A549 (cell line): ENCODE measurements around the gene SHFL. TPM values are rescaled to one million over a fixed set of nuclear protein-coding genes. Genes with fewer than 3 reads are reported as not detected.

Experiments
- ATAC-seq, 2 experiments: fragments of 200-7000 bp in 1 of 2; fragments of >200 bp in 1 of 2; cut with Nextera tagmentation in 1 of 2; cut with Tn5 transposase in 1 of 2; 3 replicates each; pipeline versions ENCODE4 v1.8.0 to v1.9.1; 2018 to 2020; ENCODE audit warnings: mild to moderate bottlenecking in 1 of 2, moderate library complexity in 1 of 2
- CTCF ChIA-PET: fragments of 300-600 bp; sonication (Branson Sonifier 250); formaldehyde crosslinking; extraction: SDS; loops from one replicate; lab custom pipeline; 2021; ENCODE audit warnings: antibody characterized with exemption, inconsistent platforms; lab: Yijun Ruan, JAX
- POLR2A ChIA-PET: fragments of 350-600 bp; formaldehyde crosslinking; extraction: SDS; loops from one replicate; lab custom pipeline; 2021; ENCODE audit warnings: antibody characterized with exemption, inconsistent platforms; lab: Yijun Ruan, JAX
- DNase-seq, 2 experiments: peaks; one replicate each; pipeline versions ENCODE4 v3.0.0 to v3.0.0-alpha.2; 2011 to 2016; ENCODE audit warnings: low read depth in 1 of 2, low spot score in 1 of 2
- FAIRE-seq: peaks from 2 replicates; lab custom pipeline; 2011; peaks lifted over from hg19 to GRCh38; lab: Jason Lieb, UNC
- H3K27ac ChIP-seq, 2 experiments: fragments of >200 bp; sonication (Bioruptor Twin); formaldehyde crosslinking; 3 replicates each; pipeline ENCODE4 v1.5.1; 2016 to 2017
- H3K4me1 ChIP-seq: fragments of >200 bp; sonication (Bioruptor Twin); formaldehyde crosslinking; 3 replicates; pipeline ENCODE4 v1.6.1; 2016
- H3K4me2 ChIP-seq: fragments of >200 bp; sonication (Bioruptor Twin); formaldehyde crosslinking; 3 replicates; pipeline ENCODE4 v1.6.1; 2016
- H3K4me3 ChIP-seq: fragments of >200 bp; sonication (Bioruptor Twin); formaldehyde crosslinking; 3 replicates; pipeline ENCODE4 v1.5.1; 2016
- H3K9me3 ChIP-seq: fragments of >200 bp; sonication (Bioruptor Twin); formaldehyde crosslinking; 3 replicates; pipeline ENCODE4 v1.6.1; 2016
- CBX2 ChIP-seq: fragments of 200-600 bp; sonication (generic); IDR thresholded peaks from 2 replicates; pipeline ENCODE4 v1.6.1; 2016; ENCODE audit warnings: low read depth, mild to moderate bottlenecking, borderline replicate concordance
- CEBPB ChIP-seq, 2 experiments: fragments of >200 bp in 1 of 2; sonication (Bioruptor Twin) in 1 of 2; formaldehyde crosslinking in 1 of 2; IDR thresholded peaks; 2 replicates each; pipeline ENCODE4 v1.6.1; 2012 to 2016
- CHD4 ChIP-seq: fragments of 200-600 bp; sonication (generic); IDR thresholded peaks from 2 replicates; pipeline ENCODE4 v1.6.1; 2016; ENCODE audit warnings: antibody characterized with exemption, mild to moderate bottlenecking, borderline replicate concordance
- ELK1 ChIP-seq: fragments of 150-350 bp; IDR thresholded peaks from 2 replicates; pipeline ENCODE4 v1.6.1; 2014; ENCODE audit warnings: low read depth, mild to moderate bottlenecking, low read length
- EP300 ChIP-seq, 2 experiments: fragments of >200 bp; sonication (Bioruptor Twin); formaldehyde crosslinking; IDR thresholded peaks; 2 replicates in 1 of 2; 3 replicates in 1 of 2; pipeline ENCODE4 v1.6.1; 2016 to 2017
- FOSL2 ChIP-seq, 2 experiments: fragments of 450-650 bp in 1 of 2; fragments of >200 bp in 1 of 2; sonication (Bioruptor Twin) in 1 of 2; formaldehyde crosslinking; IDR thresholded peaks; 2 replicates each; pipeline versions ENCODE4 v1.5.0 to v1.6.1; 2016 to 2020; ENCODE audit warnings: mild to moderate bottlenecking in 1 of 2, moderate library complexity in 1 of 2
- FOXS1 ChIP-seq: fragments of 250-450 bp; sonication (Bioruptor Pico); IDR thresholded peaks from 2 replicates; pipeline ENCODE4 v1.5.0; 2020; ENCODE audit warnings: mild to moderate bottlenecking, moderate library complexity
- HOXB13 ChIP-seq: fragments of 250-450 bp; sonication (Bioruptor Pico); IDR thresholded peaks from 2 replicates; pipeline ENCODE4 v1.5.0; 2020; ENCODE audit warnings: low read depth, mild to moderate bottlenecking, moderate library complexity
- JUN ChIP-seq, 2 experiments: fragments of >200 bp; sonication (Bioruptor Twin); formaldehyde crosslinking; IDR thresholded peaks; 2 replicates in 1 of 2; 3 replicates in 1 of 2; pipeline ENCODE4 v1.6.1; 2016 to 2017
- JUNB ChIP-seq: fragments of >200 bp; sonication (Bioruptor Twin); formaldehyde crosslinking; IDR thresholded peaks from 2 replicates; pipeline ENCODE4 v1.6.1; 2016
- KDM5A ChIP-seq: fragments of 200-600 bp; sonication (generic); IDR thresholded peaks from 2 replicates; pipeline ENCODE4 v1.6.1; 2016; ENCODE audit warnings: antibody characterized with exemption, mild to moderate bottlenecking
- MAFK ChIP-seq: fragments of 450-650 bp; IDR thresholded peaks from 2 replicates; pipeline ENCODE4 v1.6.1; 2014; ENCODE audit not compliant: partially characterized antibody
- NR3C1 ChIP-seq: fragments of >200 bp; sonication (Bioruptor Twin); formaldehyde crosslinking; IDR thresholded peaks from 3 replicates; pipeline ENCODE4 v1.6.1; 2017
- RAD21 ChIP-seq, 2 experiments: fragments of >200 bp in 1 of 2; sonication (Bioruptor Twin) in 1 of 2; formaldehyde crosslinking in 1 of 2; IDR thresholded peaks in 1 of 2; conservative IDR thresholded peaks in 1 of 2; 2 replicates in 1 of 2; 3 replicates in 1 of 2; pipeline ENCODE4 v1.6.1; 2012 to 2018; ENCODE audit warnings: inconsistent platforms in 1 of 2
- RNF2 ChIP-seq: fragments of 200-600 bp; sonication (generic); IDR thresholded peaks from 2 replicates; pipeline ENCODE4 v1.6.1; 2016; ENCODE audit warnings: low read depth, mild to moderate bottlenecking, antibody characterized with exemption, moderate library complexity, borderline replicate concordance
- ZFP36 ChIP-seq: fragments of 450-650 bp; IDR thresholded peaks from 2 replicates; pipeline ENCODE4 v1.6.1; 2014; ENCODE audit warnings: borderline replicate concordance; ENCODE audit not compliant: partially characterized antibody
- WGBS: methylation state at CpG from one replicate; pipeline ENCODE4 v1.1.6; 2017; ENCODE audit errors: missing lambda C conversion rate; 5-methylcytosine and 5-hydroxymethylcytosine counted together
- polyA plus RNA-seq, 4 experiments: library from polyadenylated mRNA; depleted of rRNA in 3 of 4; stranded (reverse); fragments of >200 nt; fragmentation: RNase III in 1 of 4; extraction: RNeasy Plus Mini Kit Qiagen cat#74134 plus additional on column Dnase treatment in 1 of 4; gene quantifications; 2 replicates in 3 of 4; 3 replicates in 1 of 4; pipeline ENCODE4 v1.2.3, GENCODE V29; 2011 to 2017
- TF ChIP-seq, protein P1 (sequence below): IDR thresholded peaks from 2 replicates; pipeline ENCODE4 v1.6.1; 2012; ENCODE audit warnings: low read depth, borderline replicate concordance
- TF ChIP-seq, protein P2 (sequence below): fragments of >200 bp; sonication (Bioruptor Twin); formaldehyde crosslinking; IDR thresholded peaks from 2 replicates; pipeline ENCODE4 v1.6.1; 2016
- TF ChIP-seq, protein P3 (sequence below): IDR thresholded peaks from 2 replicates; pipeline ENCODE4 v1.6.1; 2012

The SHFL gene
- polyA plus RNA-seq, 2 of the 4 experiments (the other 2 are of a cell fraction): 10.1 to 12.5 TPM

DNA sequence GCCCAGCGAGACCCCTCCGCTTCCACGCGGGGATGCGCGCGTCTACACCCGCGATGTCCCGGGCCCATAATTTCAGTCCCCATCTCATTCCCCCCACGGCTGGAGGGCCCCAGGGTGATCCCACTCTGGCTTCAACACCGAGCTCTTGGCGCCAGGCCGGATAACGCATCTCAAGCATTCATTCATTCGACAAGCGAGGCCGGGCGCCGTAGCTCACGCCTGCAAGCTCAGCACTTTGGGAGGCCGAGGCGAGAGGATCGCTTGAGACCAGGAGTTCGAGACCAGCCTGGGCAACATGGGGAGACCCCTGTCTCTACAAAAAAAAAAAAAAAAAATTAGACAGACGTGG lies 10.5 kb downstream of the SHFL start:
- H3K9me3 ChIP-seq: no peaks in the 10 kb centered on the region
- peaks cover 4% of the 10 kb centered on the region; the same call in 1 of the 3 replicates for H3K4me1 ChIP-seq
- peak overlapping the region; percentile 34; the same call in 2 of the 3 replicates for H3K4me3 ChIP-seq
- TF ChIP-seq, protein P1, sequence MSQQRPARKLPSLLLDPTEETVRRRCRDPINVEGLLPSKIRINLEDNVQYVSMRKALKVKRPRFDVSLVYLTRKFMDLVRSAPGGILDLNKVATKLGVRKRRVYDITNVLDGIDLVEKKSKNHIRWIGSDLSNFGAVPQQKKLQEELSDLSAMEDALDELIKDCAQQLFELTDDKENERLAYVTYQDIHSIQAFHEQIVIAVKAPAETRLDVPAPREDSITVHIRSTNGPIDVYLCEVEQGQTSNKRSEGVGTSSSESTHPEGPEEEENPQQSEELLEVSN: 0 out of 2 replicates have a peak, but pooled peaks have one; percentile 6
- no peak for TF ChIP-seq JUNB
- TF ChIP-seq, all 56 proteins: peak for 1
- ATAC-seq (no peak), DNase-seq (no peak), FAIRE-seq (no peak)
- CTCF ChIA-PET: interaction anchor here (0.8 to 2.2 kb wide), 5 partner anchors 13 to 483 kb away, joined by 3 to 5 read pairs (median 4); no protein-coding TSS in a partner anchor
- Histone ChIP-seq H3K4me2 (peak overlapping the region; percentile 87), H3K27ac (peak overlapping the region; percentile 79 to 89)
- POLR2A ChIA-PET: interaction anchor here (1.2 to 1.4 kb wide), 2 partner anchors 10 to 15 kb away, joined by 9 to 12 read pairs; partner anchors contain the start of genes P2RY11 and PPAN
- 61% methylated on average over 16 of the region's 26 CpGs for WGBS

DNA sequence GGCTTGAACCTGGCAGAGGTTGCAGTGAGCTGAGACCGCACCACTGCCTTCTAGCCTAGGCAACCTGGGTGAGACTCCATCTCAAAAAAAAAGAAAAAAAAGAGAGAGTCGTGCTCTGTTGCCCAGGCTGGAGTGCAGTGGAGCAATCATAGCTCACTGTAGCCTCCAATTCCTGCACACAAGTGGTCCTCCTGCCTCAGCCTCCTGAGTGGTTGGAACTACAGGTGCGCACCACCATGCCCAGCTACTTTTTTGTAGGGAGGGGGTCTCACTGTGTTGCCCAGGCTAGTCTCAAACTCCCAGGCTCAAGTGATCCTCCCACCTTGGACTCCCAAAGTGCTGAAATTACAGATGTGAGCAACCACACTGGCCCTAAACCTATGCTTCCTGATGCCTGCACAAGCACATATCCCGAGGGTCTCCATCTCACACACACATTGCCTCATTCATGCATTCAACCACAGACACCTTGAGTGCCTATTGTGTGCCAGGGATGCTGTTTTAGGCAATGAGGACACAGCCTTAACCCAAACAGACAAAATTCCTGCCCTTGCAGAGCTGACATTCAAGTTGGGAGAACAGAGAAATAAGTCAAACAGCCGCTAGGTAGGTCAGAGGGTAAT lies 14.2 kb downstream of the SHFL start:
- POLR2A ChIA-PET: no interaction called here
- TF ChIP-seq RNF2 (no peak), KDM5A (no peak), EP300 (IDR thresholded peaks at IDR 0.05) (no peak), FOXS1 (CRISPR knock-in tag) (no peak), FOSL2 (IDR thresholded peaks at IDR 0.05) (no peak), FOSL2 (CRISPR knock-in tag; IDR thresholded peaks at IDR 0.05) (no peak), JUN (IDR thresholded peaks at IDR 0.05) (no peak), ELK1 (no peak), CBX2 (no peak), NR3C1 (no peak), RAD21 (conservative IDR thresholded peaks at IDR 0.05 in 1 of 2, IDR thresholded peaks at IDR 0.05 in 1 of 2) (no peak), HOXB13 (no peak), CHD4 (no peak), CEBPB (IDR thresholded peaks at IDR 0.05) (no peak)
- TF ChIP-seq, protein P2, sequence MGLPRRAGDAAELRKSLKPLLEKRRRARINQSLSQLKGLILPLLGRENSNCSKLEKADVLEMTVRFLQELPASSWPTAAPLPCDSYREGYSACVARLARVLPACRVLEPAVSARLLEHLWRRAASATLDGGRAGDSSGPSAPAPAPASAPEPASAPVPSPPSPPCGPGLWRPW: no peak
- TF ChIP-seq, protein P3, sequence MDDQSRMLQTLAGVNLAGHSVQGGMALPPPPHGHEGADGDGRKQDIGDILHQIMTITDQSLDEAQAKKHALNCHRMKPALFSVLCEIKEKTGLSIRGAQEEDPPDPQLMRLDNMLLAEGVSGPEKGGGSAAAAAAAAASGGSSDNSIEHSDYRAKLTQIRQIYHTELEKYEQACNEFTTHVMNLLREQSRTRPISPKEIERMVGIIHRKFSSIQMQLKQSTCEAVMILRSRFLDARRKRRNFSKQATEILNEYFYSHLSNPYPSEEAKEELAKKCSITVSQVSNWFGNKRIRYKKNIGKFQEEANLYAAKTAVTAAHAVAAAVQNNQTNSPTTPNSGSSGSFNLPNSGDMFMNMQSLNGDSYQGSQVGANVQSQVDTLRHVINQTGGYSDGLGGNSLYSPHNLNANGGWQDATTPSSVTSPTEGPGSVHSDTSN: no peak
- DNase-seq (no peak), ATAC-seq (no peak), FAIRE-seq (no peak)
- H3K27ac ChIP-seq: no peak overlapping the region
- no peaks in the 10 kb centered on the region for H3K9me3 ChIP-seq
- peaks cover 4% of the 10 kb centered on the region; the same call in 1 of the 3 replicates for H3K4me1 ChIP-seq
- H3K4me2 ChIP-seq: no peak overlapping the region
- H3K4me3 ChIP-seq: no peak overlapping the region
- WGBS: 63% methylated on average over 5 of the region's 5 CpGs
- CTCF ChIA-PET: interaction anchor here (0.6 to 2.0 kb wide), 3 partner anchors 8 to 79 kb away, joined by 3 to 10 read pairs (median 4); no protein-coding TSS in a partner anchor

DNA sequence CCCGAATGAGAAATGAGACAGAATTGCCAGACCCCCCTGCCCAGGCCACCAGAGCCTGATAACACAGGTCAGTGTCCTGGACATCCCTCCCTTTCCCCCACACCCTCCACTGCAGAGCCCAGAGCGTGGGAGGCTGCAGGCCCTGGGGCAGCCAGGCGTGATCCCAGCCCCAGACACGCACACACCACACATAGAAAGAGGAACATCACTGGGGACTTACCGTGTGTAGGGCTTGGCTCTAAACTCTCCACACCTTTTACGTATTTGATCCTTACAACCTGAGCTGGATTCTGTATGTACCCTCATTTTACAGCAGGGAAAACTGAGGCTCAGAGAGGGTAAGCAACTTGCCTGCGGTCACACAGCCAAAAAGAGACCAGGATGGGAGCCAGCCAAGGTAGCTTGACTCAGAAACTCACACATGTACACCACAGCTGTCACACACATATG lies 16.7 kb downstream of the SHFL start:
- no peak for ATAC-seq

More for the DNA sequence above, 16.7 kb downstream of the SHFL start:
- ChIA-PET CTCF (interaction anchor here (0.8 to 0.9 kb wide), 2 partner anchors 13 to 147 kb away, joined by 3 read pairs; no protein-coding TSS in a partner anchor), POLR2A (no interaction called here)
- Histone ChIP-seq H3K9me3 (no peaks in the 10 kb centered on the region), H3K4me3 (no peak overlapping the region), H3K4me1 (peaks cover 11% of the 10 kb centered on the region; the same call in 1 of the 3 replicates), H3K4me2 (no peak overlapping the region), H3K27ac (no peak overlapping the region)
- WGBS: 76% methylated on average over 7 of the region's 7 CpGs
- FAIRE-seq (no peak), DNase-seq (no peak)
- TF ChIP-seq ZFP36 (peak; percentile 30), MAFK (no peak)
- TF ChIP-seq, all 56 proteins: peak for 1
